Activated T-cell treated with anti-CD3 and anti-CD28 coated beads, Interleukin-2, amount 50 U/mL, for 24 hours (primary cell): Measurements from ENCODE around the gene DPP6.

Experiments
- DNase-seq: peaks from one replicate; pipeline ENCODE4 v3.0.0-alpha.2; 2020
- H3K27ac Mint-ChIP-seq: 2 replicates; pipeline ENCODE4 v1.8.0; 2020; ENCODE audit warnings: mild to moderate bottlenecking, mixed read lengths
- H3K27me3 Mint-ChIP-seq: 2 replicates; pipeline ENCODE4 v1.8.0; 2020; ENCODE audit warnings: mixed read lengths
- H3K36me3 Mint-ChIP-seq: 2 replicates; pipeline ENCODE4 v1.8.0; 2020; ENCODE audit warnings: low read depth, mixed read lengths
- H3K4me1 Mint-ChIP-seq: 2 replicates; pipeline ENCODE4 v1.8.0; 2020; ENCODE audit warnings: low read depth, mixed read lengths
- H3K4me3 Mint-ChIP-seq: 2 replicates; pipeline ENCODE4 v1.8.0; 2020; ENCODE audit warnings: mild to moderate bottlenecking, moderate library complexity, mixed read lengths
- H3K9me3 Mint-ChIP-seq: 2 replicates; pipeline ENCODE4 v1.8.0; 2020; ENCODE audit warnings: mixed read lengths

The DPP6 gene

GRCh38 chr7:154869436-154869835 is 817.2 kb downstream of the DPP6 start:
- Mint-ChIP-seq H3K27ac (no peak overlapping the region), H3K9me3 (no peaks in the 10 kb centered on the region), H3K4me1 (no peaks in the 10 kb centered on the region), H3K4me3 (no peak overlapping the region), H3K36me3 (no peaks in the 10 kb centered on the region), H3K27me3 (peaks cover 49% of the 10 kb centered on the region)
- no peak for DNase-seq

GRCh38 chr7:154871507-154871906 is 819.3 kb downstream of the DPP6 start:
- no peaks in the 10 kb centered on the region for H3K36me3 Mint-ChIP-seq
- no peaks in the 10 kb centered on the region for H3K4me1 Mint-ChIP-seq
- no peak for DNase-seq
- H3K9me3 Mint-ChIP-seq = no peaks in the 10 kb centered on the region
- H3K4me3 Mint-ChIP-seq = no peak overlapping the region
- no peak overlapping the region for H3K27ac Mint-ChIP-seq
- H3K27me3 Mint-ChIP-seq = peaks cover 60% of the 10 kb centered on the region

GRCh38 chr7:154871928-154872750 is 819.9 kb downstream of the DPP6 start:
- peaks cover 53% of the 10 kb centered on the region for H3K27me3 Mint-ChIP-seq
- H3K4me1 Mint-ChIP-seq = no peaks in the 10 kb centered on the region
- H3K9me3 Mint-ChIP-seq = no peaks in the 10 kb centered on the region
- H3K36me3 Mint-ChIP-seq = no peaks in the 10 kb centered on the region
- DNase-seq = no peak
- H3K4me3 Mint-ChIP-seq = no peak overlapping the region
- no peak overlapping the region for H3K27ac Mint-ChIP-seq

- DNase-seq = no peak
- H3K27me3 Mint-ChIP-seq = peaks cover 45% of the 10 kb centered on the region
Observed at GRCh38 chr7:154872811-154873499, 820.8 kb downstream of the DPP6 start.

DNA sequence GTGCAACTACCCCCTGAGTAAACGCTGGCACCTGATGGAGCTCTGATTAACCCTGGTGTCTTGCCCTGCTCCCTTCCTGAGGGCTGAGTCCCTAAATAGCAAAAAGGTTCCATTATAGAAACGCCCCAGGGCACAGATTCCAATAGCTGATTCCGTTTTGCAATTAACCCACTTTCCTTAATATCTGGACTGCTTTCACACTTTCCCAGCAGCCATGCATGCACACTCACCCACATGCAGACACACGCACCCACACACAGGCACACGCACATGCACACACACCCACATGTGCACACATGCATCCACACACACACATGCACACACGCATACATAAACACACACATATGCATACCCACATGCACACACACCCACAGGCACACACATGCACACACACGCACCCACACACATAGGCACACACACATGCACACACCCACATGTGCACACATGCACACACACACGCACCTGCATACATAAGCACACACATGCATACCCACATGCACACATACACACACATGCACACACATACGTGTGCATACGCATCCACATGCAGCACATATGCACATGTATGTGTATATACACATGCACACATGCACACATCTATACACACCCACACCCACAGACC is 821.4 kb downstream of the DPP6 start:
- Mint-ChIP-seq H3K36me3 (no peaks in the 10 kb centered on the region), H3K27ac (no peak overlapping the region), H3K4me1 (no peaks in the 10 kb centered on the region), H3K27me3 (peaks cover 39% of the 10 kb centered on the region), H3K4me3 (no peak overlapping the region), H3K9me3 (no peaks in the 10 kb centered on the region)
- no peak for DNase-seq

More at GRCh38 chr7:154872811-154873499, 820.8 kb downstream of the DPP6 start:
- Mint-ChIP-seq H3K4me3 (no peak overlapping the region), H3K9me3 (no peaks in the 10 kb centered on the region), H3K36me3 (no peaks in the 10 kb centered on the region), H3K27ac (no peak overlapping the region), H3K4me1 (no peaks in the 10 kb centered on the region)

DNA sequence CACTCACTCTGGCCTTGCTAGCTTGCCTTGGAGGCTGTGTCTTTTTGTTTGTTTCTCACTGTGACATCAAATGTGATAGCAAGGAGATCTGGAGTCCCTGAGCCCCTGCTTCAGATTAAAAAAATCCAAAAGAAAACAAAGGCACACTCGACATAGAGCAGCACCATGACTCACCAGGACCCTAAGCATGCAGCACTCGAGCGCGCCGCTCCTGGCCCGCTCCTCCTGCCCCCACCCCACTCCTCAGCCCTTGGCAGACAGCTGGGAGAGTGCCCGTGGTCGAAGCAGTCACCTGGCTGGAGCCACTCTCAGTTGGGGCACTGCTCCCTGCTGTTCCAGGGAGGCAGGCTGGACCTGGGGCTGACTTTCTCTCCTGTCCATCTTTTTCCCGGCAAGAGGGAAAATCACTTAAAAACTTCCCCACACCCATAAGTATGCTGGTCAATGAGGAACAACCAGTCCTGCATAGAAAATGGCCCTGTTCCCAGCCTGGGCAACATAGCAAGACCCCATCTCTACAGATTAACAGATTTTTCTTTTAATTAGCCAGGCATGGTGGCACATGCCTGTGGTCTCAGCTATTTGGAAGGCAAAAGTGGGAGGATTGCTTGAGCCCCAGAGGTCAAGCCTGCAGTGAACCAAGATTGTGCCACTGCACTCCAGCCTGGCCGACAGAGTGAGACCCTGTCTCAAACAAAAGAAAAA is 822.4 kb downstream of the DPP6 start:
- H3K4me1 Mint-ChIP-seq = no peaks in the 10 kb centered on the region
- H3K27ac Mint-ChIP-seq = no peak overlapping the region
- no peak overlapping the region for H3K4me3 Mint-ChIP-seq
- DNase-seq = no peak
- H3K36me3 Mint-ChIP-seq = no peaks in the 10 kb centered on the region
- peaks cover 29% of the 10 kb centered on the region for H3K27me3 Mint-ChIP-seq
- H3K9me3 Mint-ChIP-seq = no peaks in the 10 kb centered on the region

DNA sequence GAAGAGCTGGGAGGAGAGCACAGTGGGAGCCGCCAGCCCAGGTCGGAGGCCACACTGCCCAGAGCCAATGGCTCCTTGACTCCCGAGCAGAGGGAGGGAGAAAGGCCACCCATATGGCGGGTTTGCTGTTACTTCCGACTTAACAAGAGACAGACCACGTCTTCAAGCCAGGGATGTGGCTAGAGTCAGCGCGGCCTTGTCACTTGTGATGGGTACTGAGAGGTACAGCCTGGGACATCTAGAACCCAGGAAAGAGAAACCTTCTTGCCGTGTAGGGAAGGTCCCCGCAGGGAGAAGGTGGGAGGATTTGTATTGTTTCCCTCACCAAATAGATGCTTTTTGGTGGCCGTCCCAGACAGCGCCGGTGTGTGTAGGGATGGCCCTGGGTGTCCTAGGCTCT is 823.1 kb downstream of the DPP6 start:
- no peaks in the 10 kb centered on the region for H3K36me3 Mint-ChIP-seq
- no peaks in the 10 kb centered on the region for H3K9me3 Mint-ChIP-seq
- H3K27ac Mint-ChIP-seq = no peak overlapping the region
- no peak for DNase-seq
- H3K27me3 Mint-ChIP-seq = peaks cover 24% of the 10 kb centered on the region
- H3K4me3 Mint-ChIP-seq = no peak overlapping the region
- no peaks in the 10 kb centered on the region for H3K4me1 Mint-ChIP-seq

DNA sequence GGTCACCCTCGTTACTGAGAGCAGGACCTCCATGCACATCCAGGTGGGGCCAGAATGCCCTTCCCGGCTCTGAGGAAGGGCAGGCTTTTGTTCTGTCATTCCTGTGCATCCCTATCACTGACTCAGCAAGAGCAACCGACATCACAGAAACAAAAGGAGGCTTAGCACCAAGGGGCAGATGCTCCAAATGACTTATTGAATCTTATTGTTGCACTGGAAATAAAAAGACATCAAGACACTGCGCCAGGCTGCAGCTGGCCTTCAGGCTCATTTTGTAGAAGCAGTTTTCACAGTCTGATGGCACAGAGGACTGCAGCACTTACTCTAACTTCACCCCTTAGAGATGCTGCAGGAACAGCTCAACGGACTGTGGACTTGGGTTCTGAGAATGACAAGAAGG is 824.3 kb downstream of the DPP6 start:
- no peaks in the 10 kb centered on the region for H3K9me3 Mint-ChIP-seq

DNA sequence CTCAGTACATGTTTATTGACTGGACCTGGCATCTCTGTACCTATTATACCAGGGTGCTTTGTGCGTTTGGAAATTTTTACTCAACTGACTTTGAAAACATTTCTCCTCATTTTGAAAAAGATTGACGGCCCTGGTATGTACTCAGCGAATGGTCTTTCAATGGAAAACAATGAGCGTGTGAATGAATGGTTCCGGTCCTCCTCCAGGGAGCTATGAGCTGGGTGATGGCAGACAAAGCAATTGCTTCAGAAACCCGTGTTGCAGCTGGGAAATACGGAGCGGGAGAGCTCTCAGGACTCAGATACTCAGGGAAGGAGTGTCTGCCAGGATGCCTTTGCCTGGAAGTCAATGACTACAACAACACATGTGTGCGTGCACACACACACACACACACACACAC is 824.8 kb downstream of the DPP6 start:
- H3K27ac Mint-ChIP-seq = no peak overlapping the region
- H3K4me1 Mint-ChIP-seq = no peaks in the 10 kb centered on the region
- peaks cover 14% of the 10 kb centered on the region for H3K27me3 Mint-ChIP-seq
- no peaks in the 10 kb centered on the region for H3K9me3 Mint-ChIP-seq
- H3K4me3 Mint-ChIP-seq = no peak overlapping the region
- DNase-seq = no peak
- no peaks in the 10 kb centered on the region for H3K36me3 Mint-ChIP-seq

More for the DNA sequence above, 824.3 kb downstream of the DPP6 start:
- Mint-ChIP-seq H3K4me1 (no peaks in the 10 kb centered on the region), H3K36me3 (no peaks in the 10 kb centered on the region), H3K27ac (no peak overlapping the region), H3K27me3 (peaks cover 19% of the 10 kb centered on the region), H3K4me3 (no peak overlapping the region)
- DNase-seq = no peak

DNA sequence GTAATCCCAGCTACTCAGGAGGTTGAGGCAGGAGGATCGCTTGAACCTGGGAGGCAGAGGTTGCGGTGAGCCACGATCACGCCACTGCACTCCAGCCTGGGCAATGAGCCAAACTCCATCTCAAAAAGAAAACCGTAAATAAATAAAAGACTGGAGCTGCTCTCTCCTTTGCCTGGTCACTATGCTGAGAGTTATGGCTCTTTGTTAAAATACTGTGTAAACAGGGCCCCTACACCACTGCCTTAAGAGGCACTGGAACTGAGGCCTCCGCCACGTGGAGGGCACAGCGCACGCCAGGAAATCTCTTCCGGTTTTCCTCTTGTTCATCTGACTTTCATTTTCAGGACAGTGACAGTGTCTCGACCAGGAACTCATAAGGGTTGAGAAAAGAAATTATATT is 827.4 kb downstream of the DPP6 start:
- H3K36me3 Mint-ChIP-seq = no peaks in the 10 kb centered on the region
- H3K9me3 Mint-ChIP-seq = no peaks in the 10 kb centered on the region
- peaks cover 13% of the 10 kb centered on the region for H3K27me3 Mint-ChIP-seq
- H3K4me3 Mint-ChIP-seq = no peak overlapping the region
- DNase-seq = no peak
- H3K4me1 Mint-ChIP-seq = no peaks in the 10 kb centered on the region
- H3K27ac Mint-ChIP-seq = no peak overlapping the region

DNA sequence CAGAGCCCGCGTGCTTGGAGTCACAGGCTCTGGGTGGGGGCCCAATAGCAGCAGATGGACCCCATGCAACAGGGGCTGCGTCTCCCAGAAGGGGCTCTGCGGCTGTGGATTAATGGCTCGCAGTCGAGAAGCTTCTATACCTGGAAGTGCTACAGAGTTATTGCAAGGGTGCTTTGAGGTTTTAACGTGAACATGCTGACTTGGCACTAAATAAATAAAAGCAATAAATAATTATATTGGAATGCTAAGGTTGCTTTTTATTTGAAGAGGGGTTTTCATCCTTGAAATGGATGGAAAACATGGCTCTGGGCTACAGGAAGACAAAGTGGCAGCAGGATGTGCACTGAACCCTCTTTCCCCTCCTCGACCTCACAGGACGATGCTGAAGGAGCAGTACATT is 828.3 kb downstream of the DPP6 start:
- Mint-ChIP-seq H3K4me3 (no peak overlapping the region), H3K4me1 (no peaks in the 10 kb centered on the region), H3K27ac (no peak overlapping the region), H3K27me3 (peaks cover 7% of the 10 kb centered on the region), H3K36me3 (no peaks in the 10 kb centered on the region), H3K9me3 (no peaks in the 10 kb centered on the region)
- no peak for DNase-seq

DNA sequence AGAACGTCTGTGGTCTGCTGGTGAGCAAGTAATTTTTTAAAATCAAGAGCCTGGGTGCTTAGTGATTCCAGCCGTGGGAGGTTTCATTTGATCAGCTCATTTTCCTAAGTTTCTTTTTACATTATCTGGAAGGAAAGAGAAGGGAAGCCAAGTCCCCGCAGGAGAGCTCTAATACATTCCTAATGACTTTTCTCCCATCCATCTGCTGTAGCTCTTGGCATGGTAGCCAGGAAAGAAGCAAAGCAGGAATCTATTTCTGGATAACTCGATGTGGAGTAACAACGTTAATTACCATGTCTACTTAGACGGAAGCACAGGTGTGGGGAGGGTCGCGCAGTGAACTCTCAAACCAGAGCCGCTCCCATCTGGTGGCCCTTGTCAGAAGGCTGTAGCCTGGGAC is 828.8 kb downstream of the DPP6 start:
- Mint-ChIP-seq H3K27me3 (peaks cover 2% of the 10 kb centered on the region), H3K36me3 (no peaks in the 10 kb centered on the region), H3K4me1 (no peaks in the 10 kb centered on the region), H3K9me3 (no peaks in the 10 kb centered on the region), H3K4me3 (no peak overlapping the region), H3K27ac (no peak overlapping the region)
- no peak for DNase-seq

- no peak overlapping the region for H3K4me3 Mint-ChIP-seq
Observed at GRCh38 chr7:154881526-154881925, 829.3 kb downstream of the DPP6 start.

GRCh38 chr7:154882931-154883474 is 830.8 kb downstream of the DPP6 start:
- DNase-seq = no peak
- Mint-ChIP-seq H3K27me3 (peaks cover 7% of the 10 kb centered on the region), H3K36me3 (no peaks in the 10 kb centered on the region), H3K4me3 (no peak overlapping the region), H3K27ac (no peak overlapping the region), H3K9me3 (no peaks in the 10 kb centered on the region), H3K4me1 (no peaks in the 10 kb centered on the region)

More at GRCh38 chr7:154881526-154881925, 829.3 kb downstream of the DPP6 start:
- Mint-ChIP-seq H3K27me3 (no peaks in the 10 kb centered on the region), H3K4me1 (no peaks in the 10 kb centered on the region), H3K36me3 (no peaks in the 10 kb centered on the region), H3K27ac (no peak overlapping the region), H3K9me3 (no peaks in the 10 kb centered on the region)
- no peak for DNase-seq
